ENCODE data around the gene PCGF1. TPM values are rescaled to one million over a fixed set of nuclear protein-coding genes. Genes with fewer than 3 reads are reported as not detected.

PCGF1 gene
- total and polyA plus RNA-seq, 2 of the 13 experiments (the other 11 are each of a cell fraction or from before 2014, with no cell fraction given), result 20.4 to 22.6 TPM

GRCh38 chr2:74502720-74503505, 4.6 kb downstream of the PCGF1 start (continued):
- 0 out of 2 replicates have a peak, but pooled peaks have one; percentile 47 for TF ChIP-seq ZBTB44 (CRISPR knock-in tag; IDR thresholded peaks at IDR 0.05)
- no peak for TF ChIP-seq ZBTB33 (CRISPR knock-in tag; IDR thresholded peaks at IDR 0.05)
- no peak for TF ChIP-seq ZNF562 (CRISPR knock-in tag; IDR thresholded peaks at IDR 0.05; ENCODE audit: borderline replicate concordance)
- no peak for TF ChIP-seq THAP7 (CRISPR knock-in tag; IDR thresholded peaks at IDR 0.05)
- TF ChIP-seq TBX2 (CRISPR knock-in tag; IDR thresholded peaks at IDR 0.05; ENCODE audit: borderline replicate concordance), result peak; percentile 77
- TF ChIP-seq ZSCAN22 (CRISPR knock-in tag; IDR thresholded peaks at IDR 0.05), result peak; percentile 24; the same call in 1 of the 2 replicates
- TF ChIP-seq MEIS1 (CRISPR knock-in tag; IDR thresholded peaks at IDR 0.05; ENCODE audit: borderline replicate concordance), result no peak; the same call in 1 of the 2 replicates
- TF ChIP-seq NFRKB (IDR thresholded peaks at IDR 0.05), result no peak
- peak; percentile 87; the same call in 1 of the 2 replicates for TF ChIP-seq ZMYM2 (CRISPR knock-in tag; IDR thresholded peaks at IDR 0.05)
- peak in 1 of 2 experiments; percentile 28; a peak in 1 of 4 replicates for TF ChIP-seq REST (IDR thresholded peaks at IDR 0.05; ENCODE audit: borderline replicate concordance in 1 of 2, low read depth in 1 of 2, low read length in 2 of 2)
- TF ChIP-seq MAFG (CRISPR knock-in tag; IDR thresholded peaks at IDR 0.05), result no peak
- TF ChIP-seq, protein P1, sequence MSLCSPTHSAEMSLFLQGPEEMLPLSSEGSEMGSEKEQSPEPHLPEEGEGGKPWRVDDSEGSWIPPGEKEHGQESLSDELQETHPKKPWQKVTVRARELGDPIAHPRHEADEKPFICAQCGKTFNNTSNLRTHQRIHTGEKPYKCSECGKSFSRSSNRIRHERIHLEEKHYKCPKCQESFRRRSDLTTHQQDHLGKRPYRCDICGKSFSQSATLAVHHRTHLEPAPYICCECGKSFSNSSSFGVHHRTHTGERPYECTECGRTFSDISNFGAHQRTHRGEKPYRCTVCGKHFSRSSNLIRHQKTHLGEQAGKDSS (CRISPR knock-in tag; IDR thresholded peaks at IDR 0.05; ENCODE audit: borderline replicate concordance, low read depth), result peak; percentile 76; the same call in 1 of the 2 replicates
- no peak for TF ChIP-seq ZMAT3 (CRISPR knock-in tag; conservative IDR thresholded peaks at IDR 0.05)
- TF ChIP-seq RBAK (CRISPR knock-in tag; IDR thresholded peaks at IDR 0.05), result peak; percentile 74; the same call in 1 of the 2 replicates
- TF ChIP-seq FOSL1 (CRISPR knock-in tag; IDR thresholded peaks at IDR 0.05; ENCODE audit: borderline replicate concordance), result 0 out of 2 replicates have a peak, but pooled peaks have one; percentile 57
- no peak for TF ChIP-seq ZNF484 (CRISPR knock-in tag; IDR thresholded peaks at IDR 0.05; ENCODE audit: borderline replicate concordance, low read depth)
